Fibroblast of mammary gland (primary cell): ENCODE data around the gene HOMEZ.
A peak's percentile ranks its signal among the peaks of the same experiment; 100 is the strongest.
"Not testable (repeated sequence)": the region's sequence is repeated elsewhere in the genome, so short reads cannot be mapped to it uniquely, and the experiment has no call there.

ENCODE experiments used
- DNase-seq: peaks from one replicate; pipeline ENCODE4 v3.0.0-alpha.2; 2010; ENCODE audit warnings: low read depth
- H3K4me3 ChIP-seq: 2 replicates; pipeline ENCODE4 v1.5.1; 2011; ENCODE audit warnings: low read depth, mild to moderate bottlenecking, low read length, moderate library complexity; ENCODE audit not compliant: control insufficient read depth
- CTCF ChIP-seq: conservative IDR thresholded peaks from 2 replicates; pipeline ENCODE4 v1.5.1; 2011; ENCODE audit warnings: low read depth, low read length, inconsistent platforms; ENCODE audit not compliant: control insufficient read depth, insufficient read depth

Gene HOMEZ

GRCh38 chr14:23248601-23249000 lies 37.3 kb downstream of the HOMEZ start:
- DNase-seq: no peak
- TF ChIP-seq CTCF: no peak
- H3K4me3 ChIP-seq: no peak overlapping the region

- DNase-seq: no peak
- no peak for TF ChIP-seq CTCF
These were observed 40.6 kb downstream of the HOMEZ start for GRCh38 chr14:23245282-23245681.

GRCh38 chr14:23243066-23243465 lies 42.9 kb downstream of the HOMEZ start:
- no peak for DNase-seq
- TF ChIP-seq CTCF: no peak
- H3K4me3 ChIP-seq: no peak overlapping the region

More at GRCh38 chr14:23245282-23245681, 40.6 kb downstream of the HOMEZ start:
- H3K4me3 ChIP-seq: no peak overlapping the region

GRCh38 chr14:23242076-23242475 lies 43.9 kb downstream of the HOMEZ start:
- TF ChIP-seq CTCF: no peak
- DNase-seq: no peak
- H3K4me3 ChIP-seq: no peak overlapping the region

- not testable (repeated sequence) for DNase-seq, H3K4me3 ChIP-seq
These were observed 44.7 kb downstream of the HOMEZ start for GRCh38 chr14:23241061-23241715.

- DNase-seq: no peak
- TF ChIP-seq CTCF: no peak
- no peak overlapping the region for H3K4me3 ChIP-seq
These were observed 45.3 kb downstream of the HOMEZ start for GRCh38 chr14:23240661-23241060.

- peak; percentile 68 for DNase-seq
- peak within 1 kb of the TSS; percentile 39 for H3K4me3 ChIP-seq
- no peak for TF ChIP-seq CTCF
These were observed 47.9 kb downstream of the HOMEZ start, which contains the start of gene RNF212B for GRCh38 chr14:23237772-23238594. Gene RNF212B (plus strand): TSS chr14:23237936. CDS start chr14:23240346, 2,410 bp downstream.

GRCh38 chr14:23232241-23232808 lies 53.6 kb downstream of the HOMEZ start:
- not testable (repeated sequence) for DNase-seq, H3K4me3 ChIP-seq
